OCI-LY7 (cell line): Measurements from ENCODE around the gene EBLN2. TPM values are rescaled to one million over a fixed set of nuclear protein-coding genes. Genes with fewer than 3 reads are reported as not detected.

Experiments
- BruUV-seq: library from RNA; stranded (reverse); fragments of 400-500 nt; replicated peaks from 2 replicates; lab custom pipeline; 2021; lab: Mats Ljungman, UMichigan
- CTCF ChIA-PET: fragments of 300-600 bp; sonication (Branson Sonifier 250); formaldehyde crosslinking; loops from one replicate; lab custom pipeline; 2022; ENCODE audit warnings: antibody characterized with exemption; ENCODE audit not compliant: unreplicated experiment; lab: Charles Lee
- POLR2A ChIA-PET: fragments of 300-600 bp; sonication (Branson Sonifier 250); formaldehyde crosslinking; loops from one replicate; lab custom pipeline; 2022; ENCODE audit warnings: antibody characterized with exemption; lab: Charles Lee
- DNase-seq: peaks from one replicate; pipeline ENCODE4 v3.0.0-alpha.2; 2015; ENCODE audit warnings: low spot score
- H2AFZ ChIP-seq: fragments of 200-600 bp; sonication (generic), shearing (Covaris generic); 2 replicates; pipeline ENCODE4 v1.6.1; 2014; ENCODE audit warnings: mild to moderate bottlenecking, antibody characterized with exemption, low read length, moderate library complexity
- H3K27ac ChIP-seq: fragments of 200-600 bp; sonication (generic); 2 replicates; pipeline ENCODE4 v1.5.1; 2014; ENCODE audit warnings: mixed run types, low read depth, mild to moderate bottlenecking, moderate library complexity, low read length, inconsistent platforms; ENCODE audit not compliant: poor library complexity, severe bottlenecking
- H3K36me3 ChIP-seq: fragments of 200-600 bp; sonication (generic); 2 replicates; pipeline ENCODE4 v1.6.1; 2014; ENCODE audit warnings: mild to moderate bottlenecking, antibody characterized with exemption, low read length, moderate library complexity, mixed read lengths; ENCODE audit not compliant: insufficient read depth
- H3K4me1 ChIP-seq: fragments of 200-600 bp; sonication (generic); 2 replicates; pipeline ENCODE4 v1.5.1; 2014; ENCODE audit warnings: mild to moderate bottlenecking, low read length; ENCODE audit not compliant: insufficient read depth, poor library complexity, severe bottlenecking
- H3K4me2 ChIP-seq: fragments of 200-600 bp; sonication (generic); 2 replicates; pipeline ENCODE4 v1.6.1; 2014; ENCODE audit warnings: mild to moderate bottlenecking, low read length
- H3K4me3 ChIP-seq: fragments of 200-600 bp; sonication (generic); 2 replicates; pipeline ENCODE4 v1.5.1; 2014; ENCODE audit warnings: mild to moderate bottlenecking, low read depth, low read length; ENCODE audit not compliant: poor library complexity, severe bottlenecking
- H3K79me2 ChIP-seq: fragments of 200-600 bp; sonication (generic); 2 replicates; pipeline ENCODE4 v1.6.1; 2016; ENCODE audit warnings: low read depth, mild to moderate bottlenecking, low read length, moderate library complexity, mixed read lengths; ENCODE audit not compliant: insufficient read depth
- H3K9me2 ChIP-seq: fragments of 200-600 bp; sonication (generic); 2 replicates; pipeline ENCODE4 v1.6.1; 2016; ENCODE audit warnings: mild to moderate bottlenecking, low read length, mixed read lengths; ENCODE audit not compliant: insufficient read depth
- H3K9me3 ChIP-seq: fragments of 200-600 bp; sonication (generic); 2 replicates; pipeline ENCODE4 v1.6.1; 2014; ENCODE audit warnings: mild to moderate bottlenecking, mixed run types, low read length, mixed read lengths
- H4K20me1 ChIP-seq: fragments of 200-600 bp; sonication (generic); 2 replicates; pipeline ENCODE4 v1.6.1; 2014; ENCODE audit warnings: mild to moderate bottlenecking, antibody characterized with exemption, low read length, moderate library complexity, mixed read lengths; ENCODE audit not compliant: insufficient read depth
- EZH2phosphoT487 ChIP-seq: fragments of 200-600 bp; sonication (generic); IDR thresholded peaks from 2 replicates; pipeline ENCODE4 v1.6.1; 2018; ENCODE audit warnings: low read depth, borderline replicate concordance, mild to moderate bottlenecking, mixed run types, antibody characterized with exemption, low read length, moderate library complexity, mixed read lengths
- intact Hi-C: fragments of 100-400 bp; cut with micrococcal nuclease; formaldehyde crosslinking; loops from one replicate; pipeline ENCODE4 v1.10.0; 2022; ENCODE audit not compliant: unreplicated experiment
- total RNA-seq, 2 experiments: library from RNA; depleted of rRNA in 1 of 2; stranded (reverse); fragments of >200 nt in 1 of 2; shearing (Covaris generic) in 1 of 2; gene quantifications; 2 replicates each; pipeline ENCODE4 v1.2.3, GENCODE V29; 2014 to 2022
- TF ChIP-seq, protein P1 (sequence below): fragments of 200-600 bp; sonication (generic); conservative IDR thresholded peaks from 2 replicates; pipeline ENCODE4 v1.5.1; 2014; ENCODE audit warnings: mild to moderate bottlenecking, antibody characterized with exemption, low read length, moderate library complexity, mixed read lengths

The EBLN2 gene
- total RNA-seq, 2 experiments from 2014 or later: 9.3 to 10.5 TPM

DNA sequence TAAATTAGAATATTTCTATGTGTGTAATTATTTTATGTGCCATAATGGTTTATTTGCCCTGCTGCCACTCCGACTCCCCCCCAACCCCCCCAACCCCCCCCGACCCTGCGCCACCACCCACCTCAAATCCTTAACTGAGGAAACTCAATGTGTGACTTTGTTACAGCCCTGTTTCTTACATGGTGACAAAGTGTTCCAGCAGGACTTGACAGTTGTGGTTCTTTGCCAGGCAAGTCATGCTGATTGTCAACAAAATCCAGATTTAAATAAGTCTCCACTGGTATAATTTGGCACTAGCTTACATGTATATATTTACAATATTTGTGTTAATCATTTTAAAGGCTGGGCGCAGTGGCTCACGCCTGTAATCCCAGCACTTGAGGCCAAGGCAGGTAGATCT is 7.7 kb downstream of the EBLN2 start:
- no TSS peak for BruUV-seq
- TF ChIP-seq, protein P1, sequence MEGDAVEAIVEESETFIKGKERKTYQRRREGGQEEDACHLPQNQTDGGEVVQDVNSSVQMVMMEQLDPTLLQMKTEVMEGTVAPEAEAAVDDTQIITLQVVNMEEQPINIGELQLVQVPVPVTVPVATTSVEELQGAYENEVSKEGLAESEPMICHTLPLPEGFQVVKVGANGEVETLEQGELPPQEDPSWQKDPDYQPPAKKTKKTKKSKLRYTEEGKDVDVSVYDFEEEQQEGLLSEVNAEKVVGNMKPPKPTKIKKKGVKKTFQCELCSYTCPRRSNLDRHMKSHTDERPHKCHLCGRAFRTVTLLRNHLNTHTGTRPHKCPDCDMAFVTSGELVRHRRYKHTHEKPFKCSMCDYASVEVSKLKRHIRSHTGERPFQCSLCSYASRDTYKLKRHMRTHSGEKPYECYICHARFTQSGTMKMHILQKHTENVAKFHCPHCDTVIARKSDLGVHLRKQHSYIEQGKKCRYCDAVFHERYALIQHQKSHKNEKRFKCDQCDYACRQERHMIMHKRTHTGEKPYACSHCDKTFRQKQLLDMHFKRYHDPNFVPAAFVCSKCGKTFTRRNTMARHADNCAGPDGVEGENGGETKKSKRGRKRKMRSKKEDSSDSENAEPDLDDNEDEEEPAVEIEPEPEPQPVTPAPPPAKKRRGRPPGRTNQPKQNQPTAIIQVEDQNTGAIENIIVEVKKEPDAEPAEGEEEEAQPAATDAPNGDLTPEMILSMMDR: no peak
- TF ChIP-seq EZH2phosphoT487: no peak
- CTCF ChIA-PET: no interaction called here

DNA sequence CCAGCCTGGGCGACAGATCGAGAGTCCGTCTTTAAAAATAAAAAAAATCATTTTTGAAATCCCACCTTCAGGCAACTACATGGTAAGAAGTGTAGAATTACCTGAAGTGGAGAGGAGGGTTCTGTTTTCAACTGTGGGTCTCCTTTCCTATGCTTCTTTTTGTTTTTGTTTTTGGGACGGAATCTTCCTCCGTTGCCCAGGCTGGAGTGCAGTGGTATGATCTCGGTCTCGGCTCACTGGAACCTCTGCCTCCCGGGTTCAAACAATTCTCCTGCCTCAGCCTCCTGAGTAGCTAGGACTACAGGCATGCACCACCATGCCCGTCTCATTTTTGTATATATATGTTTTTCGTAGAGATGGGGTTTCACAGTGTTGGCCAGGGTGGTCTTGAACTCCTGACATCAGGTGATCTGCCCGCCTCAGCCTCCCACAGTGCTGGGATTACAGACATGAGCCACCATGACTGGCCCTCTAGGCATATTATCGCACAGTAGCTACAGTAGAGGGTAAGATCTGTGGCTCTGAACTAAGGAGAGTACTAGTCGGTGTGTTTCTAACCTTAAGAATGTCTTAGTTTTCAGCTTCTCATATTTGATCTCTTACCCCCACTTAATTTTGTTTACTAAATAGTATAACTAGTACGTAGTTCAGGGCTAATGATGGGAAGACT is 8.5 kb downstream of the EBLN2 start:
- peaks cover 29% of the 10 kb centered on the region for H3K36me3 ChIP-seq
- no TSS peak for BruUV-seq
- H2AFZ ChIP-seq: no peak overlapping the region
- no peaks in the 10 kb centered on the region for H3K9me2 ChIP-seq
- no peak for DNase-seq
- ChIA-PET CTCF (no interaction called here), POLR2A (no interaction called here)
- no peak overlapping the region for H3K4me3 ChIP-seq
- no peaks in the 10 kb centered on the region for H3K4me1 ChIP-seq
- TF ChIP-seq, protein P1: no peak
- no peak for TF ChIP-seq EZH2phosphoT487
- H3K79me2 ChIP-seq: no peaks in the 10 kb centered on the region
- no peaks in the 10 kb centered on the region; the same call in 1 of the 2 replicates for H4K20me1 ChIP-seq
- H3K4me2 ChIP-seq: no peak overlapping the region
- intact Hi-C loops: no loop called here
- no peak overlapping the region for H3K27ac ChIP-seq
- H3K9me3 ChIP-seq: no peaks in the 10 kb centered on the region

More for the DNA sequence above, 7.7 kb downstream of the EBLN2 start:
- POLR2A ChIA-PET: no interaction called here
- Histone ChIP-seq H3K36me3 (peaks cover 36% of the 10 kb centered on the region), H3K4me3 (no peak overlapping the region), H3K79me2 (no peaks in the 10 kb centered on the region), H3K9me2 (no peaks in the 10 kb centered on the region), H3K4me2 (no peak overlapping the region), H3K4me1 (no peaks in the 10 kb centered on the region), H2AFZ (no peak overlapping the region), H3K27ac (no peak overlapping the region), H3K9me3 (no peaks in the 10 kb centered on the region), H4K20me1 (no peaks in the 10 kb centered on the region; the same call in 1 of the 2 replicates)
- no peak for DNase-seq
- intact Hi-C loops: no loop called here
